GM23338 (cell line): Measurements from ENCODE around the gene MICAL2. TPM values are rescaled to one million over a fixed set of nuclear protein-coding genes. Genes with fewer than 3 reads are reported as not detected.

ENCODE experiments used
- ATAC-seq: fragments of 200-7000 bp; cut with Tn5 transposase; 3 replicates; pipeline ENCODE4 v1.9.1; 2020
- DNase-seq: peaks from one replicate; pipeline ENCODE4 v3.0.0-alpha.2; 2015; ENCODE audit warnings: low spot score
- H2AFZ ChIP-seq: fragments of 200-600 bp; sonication (generic); 2 replicates; pipeline ENCODE4 v1.8.0; 2016; ENCODE audit warnings: antibody characterized with exemption, mild to moderate bottlenecking, moderate library complexity
- H3F3A ChIP-seq: fragments of 200-600 bp; sonication (generic); replicated peaks from 2 replicates; pipeline ENCODE4 v1.8.0; 2017; ENCODE audit warnings: antibody characterized with exemption, mixed run types, low read depth
- H3K27ac ChIP-seq: fragments of 200-600 bp; sonication (generic); 2 replicates; pipeline ENCODE4 v1.6.1; 2016; ENCODE audit warnings: low read depth
- H3K27me3 ChIP-seq: fragments of 200-600 bp; sonication (generic); 2 replicates; pipeline ENCODE4 v1.8.0; 2016; ENCODE audit warnings: mild to moderate bottlenecking, mixed run types, moderate library complexity; ENCODE audit not compliant: insufficient read depth
- H3K36me3 ChIP-seq: fragments of 200-600 bp; sonication (generic); 2 replicates; pipeline ENCODE4 v1.8.0; 2016; ENCODE audit warnings: mild to moderate bottlenecking; ENCODE audit not compliant: insufficient read depth
- H3K4me1 ChIP-seq: fragments of 200-600 bp; sonication (generic); 2 replicates; pipeline ENCODE4 v1.8.0; 2016; ENCODE audit warnings: mild to moderate bottlenecking, moderate library complexity; ENCODE audit not compliant: insufficient read depth
- H3K4me2 ChIP-seq: fragments of 200-600 bp; sonication (generic); 2 replicates; pipeline ENCODE4 v1.7.1; 2017; ENCODE audit warnings: mixed run types
- H3K4me3 ChIP-seq: fragments of 200-600 bp; sonication (generic); 2 replicates; pipeline ENCODE4 v1.6.1; 2016; ENCODE audit warnings: mixed run types
- H3K79me2 ChIP-seq: fragments of 200-600 bp; sonication (generic); replicated peaks from 2 replicates; pipeline ENCODE4 v1.8.0; 2017; ENCODE audit warnings: mild to moderate bottlenecking; ENCODE audit not compliant: insufficient read depth
- H3K9me2 ChIP-seq: fragments of 200-600 bp; sonication (generic); 2 replicates; pipeline ENCODE4 v1.8.0; 2017; ENCODE audit not compliant: insufficient read depth
- H4K20me1 ChIP-seq: fragments of 200-600 bp; sonication (generic); replicated peaks from 2 replicates; pipeline ENCODE4 v1.8.0; 2017; ENCODE audit warnings: mild to moderate bottlenecking; ENCODE audit not compliant: insufficient read depth
- H3K27ac Mint-ChIP-seq: 2 replicates; pipeline ENCODE4 v1.8.0; 2020; ENCODE audit warnings: inconsistent platforms, mild to moderate bottlenecking, moderate library complexity, mixed read lengths
- H3K27me3 Mint-ChIP-seq: 3 replicates; pipeline ENCODE4 v1.8.0; 2022; ENCODE audit warnings: low read depth, mild to moderate bottlenecking, moderate library complexity, mixed read lengths, inconsistent platforms; ENCODE audit not compliant: insufficient read depth, poor library complexity
- H3K36me3 Mint-ChIP-seq: 3 replicates; pipeline ENCODE4 v1.8.0; 2021; ENCODE audit warnings: low read depth, mild to moderate bottlenecking, inconsistent platforms, moderate library complexity, mixed read lengths
- H3K4me1 Mint-ChIP-seq: 3 replicates; pipeline ENCODE4 v1.8.0; 2020; ENCODE audit warnings: mild to moderate bottlenecking, inconsistent platforms, mixed read lengths
- H3K4me3 Mint-ChIP-seq: 3 replicates; pipeline ENCODE4 v1.8.0; 2021; ENCODE audit warnings: moderate library complexity, mild to moderate bottlenecking, inconsistent platforms, mixed read lengths
- H3K9me3 Mint-ChIP-seq: 3 replicates; pipeline ENCODE4 v1.8.0; 2020; ENCODE audit warnings: moderate library complexity, mild to moderate bottlenecking, inconsistent platforms, mixed read lengths
- CTCF ChIP-seq, 2 experiments: fragments of 200-600 bp in 1 of 2; sonication (generic) in 1 of 2; conservative IDR thresholded peaks; 2 replicates each; pipeline versions ENCODE4 v1.5.1 to v1.6.1; 2016 to 2017; ENCODE audit warnings: antibody characterized with exemption in 2 of 2, low read depth in 2 of 2, mild to moderate bottlenecking in 2 of 2, moderate library complexity in 1 of 2
- EZH2 ChIP-seq: fragments of 200-600 bp; sonication (generic); IDR thresholded peaks from one replicate; pipeline ENCODE4 v1.8.0; 2017; ENCODE audit warnings: antibody characterized with exemption, mild to moderate bottlenecking, low read depth; ENCODE audit not compliant: unreplicated experiment
- EZH2phosphoT487 ChIP-seq: fragments of 200-600 bp; sonication (generic); IDR thresholded peaks from one replicate; pipeline ENCODE4 v1.8.1; 2018; ENCODE audit warnings: antibody characterized with exemption; ENCODE audit not compliant: unreplicated experiment
- NANOG ChIP-seq: IDR thresholded peaks from 2 replicates; pipeline ENCODE4 v1.6.1; 2016; ENCODE audit warnings: antibody characterized with exemption, borderline replicate concordance
- STAT1 ChIP-seq: IDR thresholded peaks from one replicate; pipeline ENCODE4 v1.6.1; 2016; ENCODE audit warnings: antibody characterized with exemption; ENCODE audit not compliant: unreplicated experiment
- ZNF114 ChIP-seq: fragments of 250-450 bp; sonication (Bioruptor Pico); IDR thresholded peaks from 2 replicates; pipeline ENCODE4 v1.5.0; 2020; ENCODE audit warnings: mild to moderate bottlenecking, moderate library complexity
- ZNF331 ChIP-seq: fragments of 250-450 bp; sonication (Bioruptor Pico); IDR thresholded peaks from 2 replicates; pipeline ENCODE4 v1.5.0; 2020; ENCODE audit warnings: low read depth, mild to moderate bottlenecking, moderate library complexity
- ZNF462 ChIP-seq: fragments of 250-450 bp; sonication (Bioruptor Pico); IDR thresholded peaks from 2 replicates; pipeline ENCODE4 v1.5.0; 2020; ENCODE audit warnings: mild to moderate bottlenecking, moderate library complexity
- polyA plus RNA-seq: library from polyadenylated mRNA; unstranded; fragments of >200 nt; fragmentation: Nextera tagmentation; extraction: Ambion mirVana; gene quantifications from 2 replicates; pipeline ENCODE4 v1.2.1, GENCODE V29; 2016
- total RNA-seq: library from RNA; depleted of rRNA; stranded (reverse); fragments of >200 nt; shearing (Covaris generic); gene quantifications from 2 replicates; pipeline ENCODE4 v1.2.3, GENCODE V29; 2014

MICAL2 gene
- total and polyA plus RNA-seq, 2 experiments from 2014 or later = 0.66 to 1.4 TPM

GRCh38 chr11:12243911-12244550 is 133.6 kb downstream of the MICAL2 start:
- Histone ChIP-seq H2AFZ (no peak overlapping the region), H3K4me1 (no peaks in the 10 kb centered on the region; the same call in 1 of the 2 replicates), H3K27me3 (no peaks in the 10 kb centered on the region), H4K20me1 (no peaks in the 10 kb centered on the region), H3K4me2 (no peak overlapping the region), H3F3A (no peaks in the 10 kb centered on the region), H3K79me2 (no peaks in the 10 kb centered on the region), H3K9me2 (no peaks in the 10 kb centered on the region), H3K27ac (no peak overlapping the region), H3K36me3 (no peaks in the 10 kb centered on the region), H3K4me3 (no peak overlapping the region)
- DNase-seq = no peak
- Mint-ChIP-seq H3K9me3 (no peaks in the 10 kb centered on the region), H3K36me3 (no peaks in the 10 kb centered on the region), H3K4me3 (no peak overlapping the region), H3K27me3 (peaks cover 4% of the 10 kb centered on the region), H3K4me1 (peaks cover 35% of the 10 kb centered on the region), H3K27ac (no peak overlapping the region)
- TF ChIP-seq EZH2phosphoT487 (no peak), ZNF114 (CRISPR knock-in tag) (no peak), ZNF462 (CRISPR knock-in tag) (no peak), ZNF331 (CRISPR knock-in tag) (no peak), STAT1 (no peak), EZH2 (no peak), CTCF (conservative IDR thresholded peaks at IDR 0.05; ENCODE audit: low read depth in 2 of 2) (no peak), NANOG (no peak)
- no peak for ATAC-seq
